Lung microvascular endothelial cell (primary cell): ENCODE measurements around the gene SH2D7. TPM values are rescaled to one million over a fixed set of nuclear protein-coding genes. Genes with fewer than 3 reads are reported as not detected.
A peak's percentile ranks its signal among the peaks of the same experiment; 100 is the strongest.
"Not testable (repeated sequence)": the region's sequence is repeated elsewhere in the genome, so short reads cannot be mapped to it uniquely, and the experiment has no call there.

Source experiments
- DNase-seq, 2 donors: peaks; one replicate each; pipeline versions ENCODE4 v3.0.0 to v3.0.0-alpha.2; 2010; ENCODE audit warnings: low read depth in 2 of 2
- total RNA-seq: library from RNA; depleted of rRNA; stranded (reverse); fragments of >200 nt; gene quantifications from 2 replicates; pipeline ENCODE4 v1.2.1, GENCODE V29; 2014

Gene SH2D7
- total RNA-seq, 1 donor from 2014 or later = not detected

- no peak for DNase-seq
Measured at GRCh38 chr15:78133801-78134200, 41.4 kb downstream of the SH2D7 start.

GRCh38 chr15:78139578-78139977 is 47.2 kb downstream of the SH2D7 start:
- no peak for DNase-seq

DNA sequence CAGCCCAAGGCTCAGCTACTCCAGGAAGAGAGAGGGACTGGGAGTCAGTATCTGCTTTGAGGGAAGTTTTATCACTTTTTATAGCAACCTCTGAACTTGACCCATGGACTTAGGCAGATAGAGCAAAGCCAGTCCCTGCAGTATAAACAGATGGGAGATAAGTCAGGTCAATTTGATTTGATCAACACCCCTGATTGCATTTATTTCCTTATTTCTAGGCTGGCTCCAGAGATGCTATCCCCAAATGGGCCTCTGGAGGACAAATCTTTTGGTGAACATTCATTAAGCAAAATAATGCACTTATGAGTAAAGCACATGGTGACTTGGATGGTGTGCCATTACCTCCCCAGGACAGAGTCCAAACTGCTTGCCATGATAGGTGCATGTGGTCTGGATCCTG is 47.9 kb downstream of the SH2D7 start:
- DNase-seq = no peak

- no peak for DNase-seq
Measured at GRCh38 chr15:78142332-78142731, 50.0 kb downstream of the SH2D7 start.

GRCh38 chr15:78146425-78147154 is 54.2 kb downstream of the SH2D7 start:
- DNase-seq = no peak

GRCh38 chr15:78147566-78147965 is 55.2 kb downstream of the SH2D7 start:
- no peak for DNase-seq

DNA sequence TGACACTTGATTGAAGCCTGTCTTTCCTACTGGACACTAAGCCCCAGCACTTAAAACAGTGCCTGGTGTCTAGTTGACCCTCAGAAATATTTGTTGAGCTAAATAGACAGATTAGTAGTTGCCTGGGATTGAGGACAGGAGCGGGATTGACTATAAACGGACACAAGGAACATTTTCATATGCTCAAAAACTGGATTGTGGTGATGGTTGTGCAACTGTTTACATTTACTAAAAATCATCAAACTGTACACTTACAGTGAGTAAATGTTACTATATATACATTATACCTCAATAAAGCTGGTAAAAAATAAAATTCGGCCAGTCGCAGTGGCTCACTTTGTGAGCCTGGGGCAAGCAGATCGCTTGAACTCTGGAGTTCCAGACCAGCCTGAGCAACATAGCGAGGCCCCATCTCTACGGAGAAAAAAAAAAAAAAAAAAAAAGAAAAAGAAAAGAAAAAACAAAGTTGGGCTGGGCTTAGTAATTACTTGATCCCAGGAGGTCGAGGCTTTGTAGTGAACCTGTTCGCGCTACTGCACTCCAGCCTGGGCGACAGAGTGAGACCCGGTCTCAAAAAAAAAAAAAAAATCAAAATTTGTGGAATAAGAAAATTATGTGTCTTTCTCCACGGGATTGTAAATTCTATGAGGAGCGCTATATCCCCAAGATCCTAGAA is 56.2 kb downstream of the SH2D7 start:
- DNase-seq = no peak

GRCh38 chr15:78149068-78149804 is 56.9 kb downstream of the SH2D7 start, which contains the start of gene IDH3A:
Gene IDH3A, plus strand, starts transcription at chr15:78149362. Its CDS starts 42 bp downstream, at chr15:78149404.
- peak; percentile 96 to 98 for DNase-seq

DNA sequence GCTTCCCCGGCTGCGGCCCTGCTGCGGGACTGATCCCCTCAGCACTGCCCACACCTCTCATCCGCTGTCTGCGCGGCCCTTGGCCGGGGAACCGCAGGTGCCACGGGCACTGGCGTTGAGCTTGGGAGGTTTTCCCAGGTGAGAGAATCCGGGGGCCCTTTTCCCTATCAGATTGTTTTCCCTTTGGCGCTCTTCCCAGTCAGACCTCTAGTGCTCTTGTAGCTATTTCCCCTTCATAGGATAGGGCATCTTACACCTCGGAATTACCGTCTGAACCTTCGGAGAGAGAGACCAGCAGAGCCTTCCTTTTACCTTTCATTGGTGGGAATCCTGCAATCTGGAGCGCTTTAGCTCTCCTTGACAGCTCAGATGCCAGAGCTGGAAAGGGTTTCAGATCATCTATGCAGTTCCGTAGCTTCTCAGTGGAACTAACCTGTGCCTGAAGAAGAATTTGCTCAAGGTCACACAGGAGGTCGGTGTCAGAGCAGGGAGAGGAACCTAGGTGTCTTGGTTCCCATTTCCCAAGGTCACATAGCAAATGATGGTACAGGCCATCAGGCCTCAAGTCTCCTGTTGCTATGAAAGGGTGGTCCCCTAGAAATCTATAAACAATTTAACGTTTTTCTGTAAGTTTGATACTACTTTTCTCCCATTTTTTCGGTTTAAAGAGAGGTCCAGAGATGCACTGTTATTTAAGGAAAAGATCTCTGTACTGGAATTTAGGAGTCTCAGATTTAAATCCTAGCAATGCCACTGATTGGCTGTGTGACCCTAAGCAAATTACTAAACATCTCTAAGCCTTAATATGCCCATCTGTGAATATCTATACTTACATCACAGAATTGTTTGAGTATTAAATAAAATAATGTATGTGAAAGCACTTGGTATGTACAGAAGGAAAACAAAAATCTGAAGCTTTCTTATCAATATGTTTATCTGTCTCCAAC is 57.7 kb downstream of the SH2D7 start:
- DNase-seq = no peak

DNA sequence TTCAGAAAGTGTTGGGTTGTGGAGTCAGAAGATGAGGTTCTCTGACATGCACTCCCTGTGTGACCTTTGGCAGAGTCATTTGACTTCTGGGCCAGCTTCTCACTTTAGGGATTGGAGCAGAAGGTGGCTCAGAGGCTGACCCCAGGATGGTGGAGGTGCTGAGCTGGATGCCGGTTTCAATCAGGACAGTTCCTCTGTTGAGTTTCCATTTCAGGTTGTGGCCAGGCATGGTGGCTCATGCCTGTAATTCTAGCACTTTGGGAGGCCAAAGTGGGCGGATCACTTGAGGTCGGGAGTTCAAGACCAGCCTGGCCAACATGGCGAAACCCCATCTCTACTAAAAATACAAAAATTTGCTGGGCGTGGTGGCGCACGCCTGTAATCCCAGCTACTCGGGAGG is 58.7 kb downstream of the SH2D7 start:
- DNase-seq = not testable (repeated sequence)

Other genes starting within 250 kb of the SH2D7 start
- 24.2 and 29.4 TPM in 2 replicates for gene TBC1D2B, start 14.8 kb upstream of the SH2D7 start, total RNA-seq
- gene CIB2, start 38.9 kb downstream of the SH2D7 start, total RNA-seq = 2.2 and 2.8 TPM in 2 replicates
- gene IDH3A, start 56.8 kb downstream of the SH2D7 start, total RNA-seq = 12.9 and 20.8 TPM in 2 replicates
- gene ACSBG1, start 142.0 kb downstream of the SH2D7 start, total RNA-seq = not detected in 2 replicates
- gene DNAJA4, start 172.0 kb downstream of the SH2D7 start, total RNA-seq = 1.1 and 1.6 TPM in 2 replicates
- gene SKIC8, start 207.0 kb downstream of the SH2D7 start, total RNA-seq = 62.5 and 63.9 TPM in 2 replicates
- gene CRABP1, start 247.8 kb downstream of the SH2D7 start, total RNA-seq = not detected in 2 replicates